Gastrocnemius medialis (tissue), 4 donors: ENCODE data around the gene KRT80. TPM values are rescaled to one million over a fixed set of nuclear protein-coding genes. Genes with fewer than 3 reads are reported as not detected.

Experiments used
- ATAC-seq, 2 donors: fragments of 150-250 bp; one replicate each; pipeline ENCODE4 v1.9.1; 2016
- DNase-seq, 2 donors: peaks; one replicate each; pipeline ENCODE4 v3.0.0-alpha.2; 2019
- H3K27ac ChIP-seq, 4 donors: fragments of 200-600 bp; sonication (generic); 1 replicate in 1 of 4; 2 replicates in 3 of 4; pipeline ENCODE4 v1.5.1; 2016 to 2018; ENCODE audit warnings: mild to moderate bottlenecking in 2 of 4, moderate library complexity in 1 of 4
- H3K27me3 ChIP-seq, 3 donors: fragments of 200-600 bp; sonication (generic) in 2 of 3; 1 replicate in 1 of 3; 2 replicates in 2 of 3; pipeline versions ENCODE4 v1.5.1 to v1.6.0; 2016 to 2019; ENCODE audit warnings: mild to moderate bottlenecking in 1 of 3, moderate library complexity in 1 of 3
- H3K36me3 ChIP-seq, 2 donors: fragments of 200-600 bp; sonication (generic) in 1 of 2; one replicate each; pipeline ENCODE4 v1.5.1; 2017 to 2018
- H3K4me1 ChIP-seq, 2 donors: fragments of 200-600 bp; sonication (generic) in 1 of 2; one replicate each; pipeline ENCODE4 v1.5.1; 2016 to 2017; ENCODE audit warnings: mild to moderate bottlenecking in 2 of 2
- H3K4me3 ChIP-seq, 4 donors: fragments of 200-600 bp; sonication (generic) in 3 of 4; 1 replicate in 1 of 4; 2 replicates in 3 of 4; pipeline ENCODE4 v1.5.1; 2016 to 2019; ENCODE audit warnings: mild to moderate bottlenecking in 2 of 4
- H3K9me3 ChIP-seq, 3 donors: fragments of 200-600 bp; sonication (generic) in 2 of 3; 1 replicate in 1 of 3; 2 replicates in 2 of 3; pipeline ENCODE4 v1.5.1; 2016 to 2019
- CTCF ChIP-seq, 5 experiments: fragments of 450-650 bp in 3 of 5; fragments of 200-600 bp in 2 of 5; sonication (generic) in 2 of 5; IDR thresholded peaks in 4 of 5; conservative IDR thresholded peaks in 1 of 5; 1 replicate in 4 of 5; 2 replicates in 1 of 5; pipeline ENCODE4 v1.5.1; 2016 to 2019; ENCODE audit warnings: antibody characterized with exemption in 5 of 5, mild to moderate bottlenecking in 3 of 5, moderate library complexity in 3 of 5
- POLR2A ChIP-seq, 2 donors: fragments of 450-650 bp; IDR thresholded peaks; one replicate each; pipeline ENCODE4 v1.6.1; 2017; ENCODE audit warnings: antibody characterized with exemption in 2 of 2, mild to moderate bottlenecking in 2 of 2, moderate library complexity in 2 of 2
- in situ Hi-C, 4 donors: fragments of 200-750 bp; cut with MboI; loops; one replicate each; pipeline versions ENCODE4 v1.15.0 to v1.8.0; 2017; ENCODE audit warnings: low sequenced_read_pairs in 4 of 4
- intact Hi-C: fragments of 100-400 bp; cut with DNase I; formaldehyde crosslinking; loops from one replicate; pipeline ENCODE4 v1.15.1; 2023; ENCODE audit warnings: low total_unique reads
- total RNA-seq, 4 donors: library from RNA; depleted of rRNA; stranded (reverse); fragments of >200 nt; gene quantifications; one replicate each; pipeline versions ENCODE4 v1.1.0 to v1.2.3, GENCODE V29; 2016

The KRT80 gene
- total RNA-seq, 4 donors from 2014 or later, result 0.13 to 0.26 TPM; not detected in 2

GRCh38 chr12:52224151-52224550, 32.3 kb upstream of the KRT80 start:
- H3K27ac ChIP-seq, result no peak overlapping the region
- DNase-seq (no peak), ATAC-seq (no peak)
- no peak overlapping the region for H3K4me3 ChIP-seq
- intact Hi-C loops, result loop anchor here (5.0 kb wide), 1 partner anchor 103 kb away; no protein-coding TSS in a partner anchor
- no peaks in the 10 kb centered on the region for H3K9me3 ChIP-seq
- H3K36me3 ChIP-seq, result no peaks in the 10 kb centered on the region
- H3K4me1 ChIP-seq, result no peaks in the 10 kb centered on the region
- H3K27me3 ChIP-seq, result no peaks in the 10 kb centered on the region
- TF ChIP-seq POLR2A (IDR thresholded peaks at IDR 0.05) (no peak), CTCF (IDR thresholded peaks at IDR 0.05 in 4 of 5, conservative IDR thresholded peaks at IDR 0.05 in 1 of 5) (no peak)
- in situ Hi-C loops, result no loop called here

GRCh38 chr12:52223406-52224039, 31.7 kb upstream of the KRT80 start:
- no peaks in the 10 kb centered on the region for H3K36me3 ChIP-seq
- no peaks in the 10 kb centered on the region for H3K9me3 ChIP-seq
- in situ Hi-C loops, result no loop called here
- H3K27me3 ChIP-seq, result no peaks in the 10 kb centered on the region
- intact Hi-C loops, result loop anchor here (2.0 to 5.0 kb wide), 2 partner anchors 55 to 104 kb away; no protein-coding TSS in a partner anchor
- no peak overlapping the region for H3K27ac ChIP-seq
- no peak for DNase-seq
- H3K4me3 ChIP-seq, result no peak overlapping the region
- no peaks in the 10 kb centered on the region for H3K4me1 ChIP-seq
- ATAC-seq, result no peak
- no peak for TF ChIP-seq POLR2A (IDR thresholded peaks at IDR 0.05)
- no peak for TF ChIP-seq CTCF (IDR thresholded peaks at IDR 0.05 in 4 of 5, conservative IDR thresholded peaks at IDR 0.05 in 1 of 5)

GRCh38 chr12:52222692-52223091, 30.9 kb upstream of the KRT80 start:
- H3K4me3 ChIP-seq, result no peak overlapping the region
- no peaks in the 10 kb centered on the region for H3K27me3 ChIP-seq
- H3K9me3 ChIP-seq, result no peaks in the 10 kb centered on the region
- TF ChIP-seq POLR2A (IDR thresholded peaks at IDR 0.05) (no peak), CTCF (IDR thresholded peaks at IDR 0.05 in 4 of 5, conservative IDR thresholded peaks at IDR 0.05 in 1 of 5) (no peak)
- in situ Hi-C loops (no loop called here), intact Hi-C loops (loop anchor here (2.0 to 5.0 kb wide), 2 partner anchors 56 to 105 kb away; no protein-coding TSS in a partner anchor)
- no peaks in the 10 kb centered on the region for H3K4me1 ChIP-seq
- no peak for DNase-seq
- no peak overlapping the region for H3K27ac ChIP-seq
- ATAC-seq, result no peak
- no peaks in the 10 kb centered on the region for H3K36me3 ChIP-seq

- in situ Hi-C loops (no loop called here), intact Hi-C loops (loop anchor here (2.0 to 5.0 kb wide), 2 partner anchors 57 to 105 kb away; no protein-coding TSS in a partner anchor)
- Histone ChIP-seq H3K27me3 (no peaks in the 10 kb centered on the region), H3K4me1 (peaks cover 0 to 5% of the 10 kb centered on the region in 2 donors), H3K36me3 (no peaks in the 10 kb centered on the region), H3K4me3 (no peak overlapping the region), H3K9me3 (no peaks in the 10 kb centered on the region), H3K27ac (no peak overlapping the region)
- ATAC-seq (peak; percentile 29 to 84), DNase-seq (peak in 1 of 2 donors; percentile 68)
- TF ChIP-seq POLR2A (IDR thresholded peaks at IDR 0.05) (no peak), CTCF (IDR thresholded peaks at IDR 0.05 in 4 of 5, conservative IDR thresholded peaks at IDR 0.05 in 1 of 5) (peak; percentile 23 to 67 (median 46))
Measured at GRCh38 chr12:52221912-52222457, 30.2 kb upstream of the KRT80 start.
